SK-N-SH (cell line): ENCODE measurements around the gene AARS2. TPM values are rescaled to one million over a fixed set of nuclear protein-coding genes. Genes with fewer than 3 reads are reported as not detected.

Experiments used
- CTCF ChIA-PET: fragments of 300-600, 350-600 bp; formaldehyde crosslinking; extraction: SDS; loops from one replicate; lab custom pipeline; 2021; lab: Yijun Ruan, JAX
- POLR2A ChIA-PET: fragments of 350-600 bp; sonication (Branson Sonifier 250); formaldehyde crosslinking; extraction: SDS; loops from one replicate; lab custom pipeline; 2020; ENCODE audit warnings: antibody characterized with exemption, inconsistent platforms; lab: Yijun Ruan, JAX
- DNase-seq: peaks from one replicate; pipeline ENCODE4 v3.0.0; 2012
- H2AFZ ChIP-seq: fragments of 200-600 bp; sonication (generic); 2 replicates; pipeline ENCODE4 v1.8.1; 2016; ENCODE audit warnings: antibody characterized with exemption, mild to moderate bottlenecking, low read depth
- H3F3A ChIP-seq: fragments of 200-600 bp; sonication (generic); replicated peaks from 2 replicates; pipeline ENCODE3; 2016; ENCODE audit warnings: antibody characterized with exemption, mild to moderate bottlenecking; ENCODE audit not compliant: insufficient read depth
- H3K27ac ChIP-seq, 2 experiments: fragments of 200-500 bp in 1 of 2; fragments of 200-600 bp in 1 of 2; sonication (Bioruptor generic) in 1 of 2; sonication (generic), shearing (Covaris generic) in 1 of 2; 2 replicates each; pipeline versions ENCODE4 v1.5.1 to v1.6.1; 2014 to 2016; ENCODE audit warnings: low read depth in 2 of 2, inconsistent platforms in 1 of 2, low read length in 1 of 2, mild to moderate bottlenecking in 1 of 2, mixed read lengths in 1 of 2
- H3K27me3 ChIP-seq: fragments of 200-600 bp; sonication (generic), shearing (Covaris generic); 2 replicates; pipeline ENCODE4 v1.6.1; 2016; ENCODE audit warnings: mixed run types; ENCODE audit not compliant: insufficient read depth
- H3K36me3 ChIP-seq, 2 experiments: fragments of 200-500 bp in 1 of 2; fragments of 200-600 bp in 1 of 2; sonication (Bioruptor generic) in 1 of 2; sonication (generic) in 1 of 2; replicated peaks in 1 of 2; 2 replicates each; pipeline versions ENCODE3 to v1.5.1; 2014 to 2016; ENCODE audit warnings: low read length in 1 of 2, mild to moderate bottlenecking in 1 of 2; ENCODE audit not compliant: insufficient read depth in 2 of 2, control insufficient read depth in 1 of 2
- H3K4me1 ChIP-seq, 2 experiments: fragments of 200-500 bp in 1 of 2; fragments of 200-600 bp in 1 of 2; sonication (Bioruptor generic) in 1 of 2; sonication (generic), shearing (Covaris generic) in 1 of 2; 2 replicates each; pipeline versions ENCODE4 v1.5.1 to v1.6.1; 2014 to 2016; ENCODE audit warnings: low read depth in 1 of 2, low read length in 1 of 2, mixed run types in 1 of 2; ENCODE audit not compliant: insufficient read depth in 2 of 2, control insufficient read depth in 1 of 2
- H3K4me2 ChIP-seq: fragments of 200-600 bp; sonication (generic), shearing (Covaris generic); 2 replicates; pipeline ENCODE4 v1.6.1; 2017; ENCODE audit warnings: mixed run types
- H3K4me3 ChIP-seq, 2 experiments: fragments of 200-500 bp in 1 of 2; fragments of 200-600 bp in 1 of 2; sonication (Bioruptor generic) in 1 of 2; sonication (generic), shearing (Covaris generic) in 1 of 2; 2 replicates each; pipeline versions ENCODE4 v1.5.1 to v1.8.1; 2014 to 2016; ENCODE audit warnings: low read depth in 2 of 2, inconsistent platforms in 1 of 2, low read length in 1 of 2, mild to moderate bottlenecking in 1 of 2, mixed read lengths in 1 of 2, moderate library complexity in 1 of 2
- H3K79me2 ChIP-seq: fragments of 200-600 bp; sonication (generic); 2 replicates; pipeline ENCODE4 v1.8.1; 2017; ENCODE audit warnings: mild to moderate bottlenecking; ENCODE audit not compliant: insufficient read depth
- H3K9ac ChIP-seq: fragments of 200-600 bp; sonication (generic); 2 replicates; pipeline ENCODE4 v1.6.1; 2017; ENCODE audit warnings: mixed run types
- H3K9me2 ChIP-seq: fragments of 200-600 bp; sonication (generic); 2 replicates; pipeline ENCODE4 v1.6.1; 2017; ENCODE audit warnings: mixed run types
- H3K9me3 ChIP-seq: fragments of 200-600 bp; sonication (generic); 2 replicates; pipeline ENCODE4 v1.6.1; 2017; ENCODE audit warnings: mixed run types, mild to moderate bottlenecking, moderate library complexity
- H4K20me1 ChIP-seq: fragments of 200-600 bp; sonication (generic); 2 replicates; pipeline ENCODE4 v1.6.1; 2017; ENCODE audit warnings: mild to moderate bottlenecking, mixed run types; ENCODE audit not compliant: insufficient read depth
- CHD2 ChIP-seq: fragments of 150-350 bp; IDR thresholded peaks from 2 replicates; pipeline ENCODE4 v1.6.1; 2018; ENCODE audit warnings: low read length; ENCODE audit not compliant: partially characterized antibody
- CTCF ChIP-seq: fragments of 200-600 bp; sonication (generic); IDR thresholded peaks from 2 replicates; pipeline ENCODE4 v1.6.1; 2017; ENCODE audit warnings: antibody characterized with exemption, mild to moderate bottlenecking, moderate library complexity
- ELF1 ChIP-seq: IDR thresholded peaks from 2 replicates; pipeline ENCODE4 v1.4.0; 2012
- EP300 ChIP-seq, 2 experiments: IDR thresholded peaks; 2 replicates each; pipeline versions ENCODE4 v1.4.0 to v1.6.1; 2012; ENCODE audit warnings: borderline replicate concordance in 1 of 2, low read depth in 1 of 2, low read length in 1 of 2
- EZH2phosphoT487 ChIP-seq: fragments of 200-600 bp; sonication (generic); IDR thresholded peaks from 2 replicates; pipeline ENCODE4 v1.6.1; 2017; ENCODE audit warnings: low read depth, mixed run types, mild to moderate bottlenecking, antibody characterized with exemption, moderate library complexity, borderline replicate concordance
- FOSL2 ChIP-seq: IDR thresholded peaks from 2 replicates; pipeline ENCODE4 v1.4.0; 2012; ENCODE audit warnings: low read depth, mild to moderate bottlenecking, moderate library complexity, borderline replicate concordance
- FOXJ3 ChIP-seq: sonication (generic); formaldehyde crosslinking; IDR thresholded peaks from 2 replicates; pipeline ENCODE4 v1.5.1; 2020; ENCODE audit warnings: mild to moderate bottlenecking, missing genetic modification reagents
- FOXM1 ChIP-seq: IDR thresholded peaks from 2 replicates; pipeline ENCODE4 v1.4.0; 2012; ENCODE audit warnings: low read depth, mild to moderate bottlenecking
- GATA2 ChIP-seq: sonication (generic); formaldehyde crosslinking; IDR thresholded peaks from 2 replicates; pipeline ENCODE4 v1.5.0; 2020; ENCODE audit warnings: mild to moderate bottlenecking, missing genetic modification reagents
- JUND ChIP-seq: IDR thresholded peaks from 2 replicates; pipeline ENCODE4 v1.4.0; 2012
- MEF2A ChIP-seq: IDR thresholded peaks from 2 replicates; pipeline ENCODE4 v1.4.0; 2012; ENCODE audit warnings: low read depth, borderline replicate concordance
- NFIC ChIP-seq: IDR thresholded peaks from 2 replicates; pipeline ENCODE4 v1.4.0; 2012; ENCODE audit warnings: borderline replicate concordance
- NRF1 ChIP-seq: IDR thresholded peaks from 2 replicates; pipeline ENCODE4 v1.6.1; 2012; ENCODE audit warnings: low read depth, mild to moderate bottlenecking, low read length
- RAD21 ChIP-seq: IDR thresholded peaks from 2 replicates; pipeline ENCODE4 v1.6.1; 2012; ENCODE audit warnings: mild to moderate bottlenecking, low read length
- RFX5 ChIP-seq: IDR thresholded peaks from 2 replicates; pipeline ENCODE4 v1.6.1; 2012; ENCODE audit warnings: mild to moderate bottlenecking, improper control_type of control experiment, low read length
- SIN3A ChIP-seq: IDR thresholded peaks from 2 replicates; pipeline ENCODE4 v1.6.1; 2012; ENCODE audit warnings: low read depth, mild to moderate bottlenecking, low read length, moderate library complexity, borderline replicate concordance
- TCF12 ChIP-seq: IDR thresholded peaks from 2 replicates; pipeline ENCODE4 v1.4.0; 2012
- TEAD4 ChIP-seq: IDR thresholded peaks from 2 replicates; pipeline ENCODE4 v1.4.0; 2012; ENCODE audit warnings: mild to moderate bottlenecking, borderline replicate concordance; ENCODE audit not compliant: insufficient read depth
- USF2 ChIP-seq: fragments of 150-350 bp; IDR thresholded peaks from 2 replicates; pipeline ENCODE4 v1.6.1; 2017; ENCODE audit warnings: antibody characterized with exemption, low read length, low read depth, borderline replicate concordance
- YY1 ChIP-seq: IDR thresholded peaks from 2 replicates; pipeline ENCODE4 v1.4.0; 2012; ENCODE audit warnings: low read depth, mild to moderate bottlenecking
- ZBTB33 ChIP-seq: IDR thresholded peaks from 2 replicates; pipeline ENCODE4 v1.4.0; 2012; ENCODE audit warnings: low read depth, borderline replicate concordance
- WGBS: methylation state at CpG from one replicate; pipeline ENCODE4 v1.1.6; 2017; ENCODE audit warnings: low lambda C conversion rate; 5-methylcytosine and 5-hydroxymethylcytosine counted together
- polyA plus RNA-seq, 3 experiments: library from polyadenylated mRNA; depleted of rRNA; stranded (reverse); fragments of >200 nt; gene quantifications; 2 replicates each; pipeline ENCODE4 v1.2.3, GENCODE V29; 2012
- TF ChIP-seq, protein P1 (sequence below): IDR thresholded peaks from 2 replicates; pipeline ENCODE4; 2012

The AARS2 gene
- polyA plus RNA-seq, 1 of the 3 experiments (the other 2 are of a cell fraction) = 9.5 TPM

DNA sequence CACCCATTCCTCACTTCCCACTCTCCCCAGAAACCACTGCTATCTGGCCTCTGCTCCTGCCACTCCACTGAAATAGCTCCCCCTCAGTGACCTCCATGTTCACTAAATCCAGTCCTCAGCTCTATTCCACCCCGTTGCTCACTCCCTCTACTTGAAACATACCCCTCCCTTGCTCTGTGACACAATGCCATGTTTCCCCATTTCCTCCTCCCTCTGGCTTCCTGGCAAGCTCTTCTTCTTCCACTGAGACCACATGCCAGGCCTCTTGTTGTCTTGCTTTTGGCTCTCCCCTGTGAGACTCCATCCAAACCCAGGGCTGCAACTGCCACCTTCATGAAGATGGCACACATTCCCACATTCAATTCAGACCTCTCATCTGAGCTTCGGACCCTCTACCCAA, 29.0 kb downstream of the AARS2 start:
- ChIA-PET CTCF (interaction anchor here (0.8 to 2.2 kb wide), 6 partner anchors 9 to 36 kb away, joined by 3 to 13 read pairs (median 5); partner anchors contain the start of gene AARS2), POLR2A (interaction anchor here (0.7 kb wide), 1 partner anchor 12 kb away, joined by 3 read pairs; no protein-coding TSS in a partner anchor)
- Histone ChIP-seq H3K9ac (no peak overlapping the region), H3K9me3 (no peaks in the 10 kb centered on the region), H4K20me1 (no peaks in the 10 kb centered on the region), H3F3A (no peaks in the 10 kb centered on the region), H3K27me3 (peaks cover 5% of the 10 kb centered on the region; the same call in 1 of the 2 replicates), H3K4me3 (no peak overlapping the region), H2AFZ (no peak overlapping the region), H3K4me2 (no peak overlapping the region), H3K4me1 (no peaks in the 10 kb centered on the region), H3K79me2 (no peaks in the 10 kb centered on the region), H3K36me3 (no peaks in the 10 kb centered on the region), H3K27ac (no peak overlapping the region), H3K9me2 (no peaks in the 10 kb centered on the region)
- WGBS = 16% methylated on average over 2 of the region's 2 CpGs
- no peak for DNase-seq
- TF ChIP-seq GATA2 (CRISPR knock-in tag) (no peak), RFX5 (no peak), CTCF (no peak), ELF1 (no peak), NRF1 (no peak), FOXJ3 (CRISPR knock-in tag) (no peak), NFIC (no peak), FOXM1 (no peak), FOSL2 (no peak), TEAD4 (no peak), SIN3A (no peak), TCF12 (no peak)
- TF ChIP-seq, protein P1, sequence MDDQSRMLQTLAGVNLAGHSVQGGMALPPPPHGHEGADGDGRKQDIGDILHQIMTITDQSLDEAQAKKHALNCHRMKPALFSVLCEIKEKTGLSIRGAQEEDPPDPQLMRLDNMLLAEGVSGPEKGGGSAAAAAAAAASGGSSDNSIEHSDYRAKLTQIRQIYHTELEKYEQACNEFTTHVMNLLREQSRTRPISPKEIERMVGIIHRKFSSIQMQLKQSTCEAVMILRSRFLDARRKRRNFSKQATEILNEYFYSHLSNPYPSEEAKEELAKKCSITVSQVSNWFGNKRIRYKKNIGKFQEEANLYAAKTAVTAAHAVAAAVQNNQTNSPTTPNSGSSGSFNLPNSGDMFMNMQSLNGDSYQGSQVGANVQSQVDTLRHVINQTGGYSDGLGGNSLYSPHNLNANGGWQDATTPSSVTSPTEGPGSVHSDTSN = no peak

- Histone ChIP-seq H3K27me3 (no peaks in the 10 kb centered on the region), H4K20me1 (no peaks in the 10 kb centered on the region), H3K4me2 (no peak overlapping the region; the same call in 1 of the 2 replicates), H3K4me3 (no peak overlapping the region), H3F3A (no peaks in the 10 kb centered on the region), H3K9me3 (no peaks in the 10 kb centered on the region), H3K9me2 (no peaks in the 10 kb centered on the region), H3K9ac (no peak overlapping the region), H3K79me2 (no peaks in the 10 kb centered on the region), H3K36me3 (no peaks in the 10 kb centered on the region), H3K4me1 (no peaks in the 10 kb centered on the region), H3K27ac (no peak overlapping the region), H2AFZ (no peak overlapping the region)
- 56% methylated on average over 9 of the region's 9 CpGs for WGBS
- no peak for DNase-seq
- ChIA-PET POLR2A (no interaction called here), CTCF (interaction anchor here (1.2 to 2.0 kb wide), 3 partner anchors 11 to 59 kb away, joined by 3 to 11 read pairs (median 4); no protein-coding TSS in a partner anchor)
- TF ChIP-seq EZH2phosphoT487 = no peak
- no peak for TF ChIP-seq NRF1
- TF ChIP-seq USF2 = no peak
- no peak for TF ChIP-seq FOXJ3 (CRISPR knock-in tag)
- TF ChIP-seq RFX5 = no peak
- TF ChIP-seq MEF2A = no peak
- TF ChIP-seq CHD2 = no peak
- no peak for TF ChIP-seq TCF12
- no peak for TF ChIP-seq RAD21
- TF ChIP-seq ZBTB33 = no peak
- no peak for TF ChIP-seq YY1
- no peak for TF ChIP-seq JUND
- no peak for TF ChIP-seq EP300 (IDR thresholded peaks at IDR 0.05; ENCODE audit: borderline replicate concordance in 1 of 2, low read depth in 1 of 2, low read length in 1 of 2)
Measured at GRCh38 chr6:44278774-44279697, 34.1 kb downstream of the AARS2 start.
